Measurements from ENCODE around the gene ARF5.

The ARF5 gene

GRCh38 chr7:127580612-127581011, 7.6 kb upstream of the ARF5 start:
- no peak overlapping the region for H3K4me3 ChIP-seq (ENCODE audit: low read depth, low read length)
- TF ChIP-seq CTCF (IDR thresholded peaks at IDR 0.05; ENCODE audit: borderline replicate concordance, insufficient read depth, low read depth, low read length) = no peak

- H3K4me3 ChIP-seq (ENCODE audit: low read depth, low read length) = no peak overlapping the region
- no peak for TF ChIP-seq CTCF (IDR thresholded peaks at IDR 0.05; ENCODE audit: borderline replicate concordance, insufficient read depth, low read depth, low read length)
These were observed 6.5 kb upstream of the ARF5 start for GRCh38 chr7:127581716-127582115.

GRCh38 chr7:127582361-127582760, 5.8 kb upstream of the ARF5 start:
- H3K4me3 ChIP-seq (ENCODE audit: low read depth, low read length) = no peak overlapping the region
- TF ChIP-seq CTCF (IDR thresholded peaks at IDR 0.05; ENCODE audit: borderline replicate concordance, insufficient read depth, low read depth, low read length) = no peak

- TF ChIP-seq CTCF (IDR thresholded peaks at IDR 0.05; ENCODE audit: borderline replicate concordance, insufficient read depth, low read depth, low read length) = no peak
- peak overlapping the region; percentile 87 for H3K4me3 ChIP-seq (ENCODE audit: low read depth, low read length)
These were observed 3.6 kb upstream of the ARF5 start for GRCh38 chr7:127584648-127585043.

GRCh38 chr7:127585044-127585953, 2.9 kb upstream of the ARF5 start, which contains the start of gene GCC1:
Gene GCC1, minus strand, starts transcription at chr7:127585596. Its CDS starts 414 bp downstream, at chr7:127585182.
- TF ChIP-seq CTCF (IDR thresholded peaks at IDR 0.05; ENCODE audit: borderline replicate concordance, insufficient read depth, low read depth, low read length) = no peak
- peak within 1 kb of the TSS; percentile 87 for H3K4me3 ChIP-seq (ENCODE audit: low read depth, low read length)

- TF ChIP-seq CTCF (IDR thresholded peaks at IDR 0.05; ENCODE audit: borderline replicate concordance, insufficient read depth, low read depth, low read length) = no peak
- H3K4me3 ChIP-seq (ENCODE audit: low read depth, low read length) = no peak overlapping the region
These were observed 1.9 kb upstream of the ARF5 start for GRCh38 chr7:127586346-127586745.

GRCh38 chr7:127587663-127588018, 570 bp upstream of the ARF5 start:
- no peak for TF ChIP-seq CTCF (IDR thresholded peaks at IDR 0.05; ENCODE audit: borderline replicate concordance, insufficient read depth, low read depth, low read length)

More at GRCh38 chr7:127587663-127588018, 570 bp upstream of the ARF5 start:
- H3K4me3 ChIP-seq (ENCODE audit: low read depth, low read length) = peak overlapping the region; percentile 88

Data from GM12875 (cell line).